Fibroblast of lung (primary cell): ENCODE results near the gene ARFRP1. TPM values are rescaled to one million over a fixed set of nuclear protein-coding genes. Genes with fewer than 3 reads are reported as not detected.
A peak's percentile ranks its signal among the peaks of the same experiment; 100 is the strongest.

Experiments used
- DNase-seq, 2 donors: peaks; one replicate each; pipeline versions ENCODE4 v3.0.0 to v3.0.0-alpha.2; 2010; ENCODE audit warnings: low read depth in 2 of 2
- H2AFZ ChIP-seq: 2 replicates; pipeline ENCODE4 v1.5.1; 2012; ENCODE audit warnings: low read length, control low read depth, inconsistent platforms
- H3K27ac ChIP-seq: 2 replicates; pipeline ENCODE4 v1.5.1; 2011; ENCODE audit warnings: low read length, control low read depth; ENCODE audit not compliant: insufficient read depth
- H3K27me3 ChIP-seq: 2 replicates; pipeline ENCODE4 v1.5.1; 2011; ENCODE audit warnings: mild to moderate bottlenecking, low read length; ENCODE audit not compliant: control insufficient read depth, insufficient read depth
- H3K36me3 ChIP-seq: 2 replicates; pipeline ENCODE4 v1.5.1; 2011; ENCODE audit warnings: low read length; ENCODE audit not compliant: control insufficient read depth, insufficient read depth
- H3K4me1 ChIP-seq: 2 replicates; pipeline ENCODE4 v1.5.1; 2011; ENCODE audit warnings: low read length; ENCODE audit not compliant: control insufficient read depth, insufficient read depth; ENCODE audit errors: extremely low read depth
- H3K4me2 ChIP-seq: 2 replicates; pipeline ENCODE4 v1.5.1; 2011; ENCODE audit warnings: low read length, control low read depth; ENCODE audit not compliant: insufficient read depth; ENCODE audit errors: extremely low read depth
- H3K4me3 ChIP-seq, 4 experiments: fragments of 200-600 bp in 1 of 4; sonication (generic) in 1 of 4; replicated peaks in 1 of 4; 2 replicates each; pipeline ENCODE4 v1.5.1; 2011 to 2016; ENCODE audit warnings: low read length in 4 of 4, low read depth in 3 of 4, mild to moderate bottlenecking in 3 of 4, control low read depth in 2 of 4, inconsistent platforms in 1 of 4, mixed read lengths in 1 of 4; ENCODE audit not compliant: insufficient read depth in 1 of 4; ENCODE audit errors: control extremely low read depth in 1 of 4
- H3K79me2 ChIP-seq: 2 replicates; pipeline ENCODE4 v1.5.1; 2012; ENCODE audit warnings: mild to moderate bottlenecking, low read length, inconsistent platforms; ENCODE audit not compliant: control insufficient read depth, insufficient read depth
- H3K9ac ChIP-seq: 2 replicates; pipeline ENCODE4 v1.5.1; 2011; ENCODE audit warnings: mild to moderate bottlenecking, low read length, control low read depth; ENCODE audit not compliant: insufficient read depth
- H3K9me3 ChIP-seq: 2 replicates; pipeline ENCODE4 v1.5.1; 2012; ENCODE audit warnings: low read depth, low read length; ENCODE audit not compliant: control insufficient read depth, insufficient read depth
- H4K20me1 ChIP-seq: 2 replicates; pipeline ENCODE4 v1.5.1; 2011; ENCODE audit warnings: low read length; ENCODE audit not compliant: control insufficient read depth, insufficient read depth; ENCODE audit errors: extremely low read depth
- EZH2 ChIP-seq: IDR thresholded peaks from 2 replicates; pipeline ENCODE4 v1.5.1; 2012; ENCODE audit warnings: low read length, control low read depth, mild to moderate bottlenecking; ENCODE audit errors: missing control alignments
- polyA plus RNA-seq, 2 donors: library from polyadenylated mRNA; depleted of rRNA in 1 of 2; stranded (reverse) in 1 of 2; unstranded in 1 of 2; fragments of >200 nt; gene quantifications; 2 replicates each; pipeline ENCODE4 v1.2.1, GENCODE V29; 2011 to 2012; ENCODE audit warnings: missing spikeins in 1 of 2
- total RNA-seq: library from RNA; depleted of rRNA; stranded (reverse); fragments of >200 nt; gene quantifications from 2 replicates; pipeline ENCODE4 v1.2.1, GENCODE V29; 2014
- TF ChIP-seq, protein P1 (sequence below), 2 donors: IDR thresholded peaks in 1 of 2; conservative IDR thresholded peaks in 1 of 2; 1 replicate in 1 of 2; 2 replicates in 1 of 2; pipeline ENCODE4 v1.5.1; 2011 to 2012; ENCODE audit warnings: low read length in 2 of 2, control low read depth in 1 of 2, inconsistent platforms in 1 of 2, low read depth in 1 of 2, mild to moderate bottlenecking in 1 of 2

Gene ARFRP1
- total and polyA plus RNA-seq, 2 donors (not counting 1 experiment from before 2014, with no cell fraction given) = 34.6 to 35.0 TPM

DNA sequence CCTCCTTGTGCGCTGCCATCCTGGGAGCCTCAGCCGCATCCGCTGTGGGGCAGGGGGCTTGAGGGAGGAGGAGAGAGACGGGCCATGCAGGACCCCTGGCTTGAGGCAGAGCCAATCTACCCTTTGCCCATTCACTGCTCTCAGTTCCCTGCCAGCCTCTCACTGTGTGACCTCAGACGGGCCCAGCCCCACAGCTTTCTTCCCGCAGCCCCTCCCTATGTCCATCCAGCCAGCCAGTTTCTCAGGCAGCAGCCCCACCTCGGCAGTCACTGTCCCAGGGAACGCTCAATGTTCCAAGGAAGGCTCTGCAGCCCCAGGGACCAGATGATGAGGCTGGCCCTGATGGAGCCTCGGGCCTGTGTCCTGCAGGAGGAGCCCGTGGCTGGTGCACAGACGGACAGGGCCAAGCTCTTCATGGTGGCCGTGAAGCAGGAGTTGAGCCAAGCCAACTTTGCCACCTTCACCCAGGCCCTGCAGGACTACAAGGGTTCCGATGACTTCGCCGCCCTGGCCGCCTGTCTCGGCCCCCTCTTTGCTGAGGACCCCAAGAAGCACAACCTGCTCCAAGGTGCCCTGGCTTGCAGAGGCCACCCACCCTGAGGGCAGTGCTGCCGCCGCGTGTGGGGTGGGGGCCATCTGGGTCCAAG lies 15.2 kb downstream of the ARFRP1 start:
- Histone ChIP-seq H3K79me2 (peaks cover 3% of the 10 kb centered on the region), H3K9ac (no peak overlapping the region), H3K4me1 (peaks cover 16% of the 10 kb centered on the region), H3K27me3 (no peaks in the 10 kb centered on the region), H3K4me2 (no peak overlapping the region), H2AFZ (no peak overlapping the region), H3K9me3 (no peaks in the 10 kb centered on the region), H4K20me1 (no peaks in the 10 kb centered on the region), H3K36me3 (peaks cover 37% of the 10 kb centered on the region), H3K27ac (peak overlapping the region; percentile 2), H3K4me3 (no peak overlapping the region)
- peak in 1 of 2 donors; percentile 38 for DNase-seq
- TF ChIP-seq, protein P1, sequence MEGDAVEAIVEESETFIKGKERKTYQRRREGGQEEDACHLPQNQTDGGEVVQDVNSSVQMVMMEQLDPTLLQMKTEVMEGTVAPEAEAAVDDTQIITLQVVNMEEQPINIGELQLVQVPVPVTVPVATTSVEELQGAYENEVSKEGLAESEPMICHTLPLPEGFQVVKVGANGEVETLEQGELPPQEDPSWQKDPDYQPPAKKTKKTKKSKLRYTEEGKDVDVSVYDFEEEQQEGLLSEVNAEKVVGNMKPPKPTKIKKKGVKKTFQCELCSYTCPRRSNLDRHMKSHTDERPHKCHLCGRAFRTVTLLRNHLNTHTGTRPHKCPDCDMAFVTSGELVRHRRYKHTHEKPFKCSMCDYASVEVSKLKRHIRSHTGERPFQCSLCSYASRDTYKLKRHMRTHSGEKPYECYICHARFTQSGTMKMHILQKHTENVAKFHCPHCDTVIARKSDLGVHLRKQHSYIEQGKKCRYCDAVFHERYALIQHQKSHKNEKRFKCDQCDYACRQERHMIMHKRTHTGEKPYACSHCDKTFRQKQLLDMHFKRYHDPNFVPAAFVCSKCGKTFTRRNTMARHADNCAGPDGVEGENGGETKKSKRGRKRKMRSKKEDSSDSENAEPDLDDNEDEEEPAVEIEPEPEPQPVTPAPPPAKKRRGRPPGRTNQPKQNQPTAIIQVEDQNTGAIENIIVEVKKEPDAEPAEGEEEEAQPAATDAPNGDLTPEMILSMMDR (conservative IDR thresholded peaks at IDR 0.05 in 1 of 2, IDR thresholded peaks at IDR 0.05 in 1 of 2; ENCODE audit: low read depth in 1 of 2, low read length in 2 of 2) = peak in 1 of 2 donors; percentile 13
- no peak for TF ChIP-seq EZH2

DNA sequence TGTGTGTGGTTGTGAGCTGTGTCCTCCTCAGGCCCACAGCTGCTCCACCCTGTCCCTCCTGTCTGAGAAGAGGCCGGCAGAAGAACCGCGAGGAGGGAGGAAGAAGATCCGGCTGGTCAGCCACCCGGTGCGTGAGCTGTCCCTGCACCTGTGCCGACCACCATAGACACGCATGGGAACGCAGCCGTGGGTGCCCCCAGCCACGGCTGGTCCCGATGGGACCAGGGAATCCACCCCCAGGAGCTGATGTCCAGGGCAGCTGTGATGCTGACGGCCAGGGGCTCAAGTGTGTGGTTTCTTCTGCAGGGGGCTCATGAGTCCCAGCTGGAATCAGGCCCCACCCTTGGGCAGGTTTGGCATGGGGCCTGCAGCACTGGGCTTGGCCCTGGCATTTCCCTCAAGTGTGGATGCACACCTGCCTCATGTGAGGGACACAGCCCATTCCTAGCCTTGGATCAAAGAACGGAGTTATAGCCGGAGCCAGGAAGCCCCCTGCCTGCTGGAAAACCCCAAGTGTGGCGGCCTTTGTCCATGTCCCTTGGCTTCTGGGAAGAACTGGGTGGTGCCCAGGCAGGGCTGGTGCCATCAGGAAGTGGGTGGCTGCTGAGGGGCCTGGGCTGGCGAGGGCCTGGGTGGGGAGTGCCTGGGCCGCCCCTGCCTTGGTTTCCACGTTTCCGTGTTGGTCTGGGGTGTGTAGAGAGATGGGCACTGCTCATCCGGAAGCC lies 15.9 kb downstream of the ARFRP1 start:
- no peaks in the 10 kb centered on the region for H3K27me3 ChIP-seq
- no peaks in the 10 kb centered on the region for H3K9me3 ChIP-seq
- no peak overlapping the region for H3K4me2 ChIP-seq
- H3K4me3 ChIP-seq = no peak overlapping the region
- H2AFZ ChIP-seq = no peak overlapping the region
- H3K36me3 ChIP-seq = peaks cover 31% of the 10 kb centered on the region
- peak overlapping the region; percentile 2 for H3K27ac ChIP-seq
- H4K20me1 ChIP-seq = no peaks in the 10 kb centered on the region
- peaks cover 17% of the 10 kb centered on the region for H3K4me1 ChIP-seq
- H3K9ac ChIP-seq = no peak overlapping the region
- TF ChIP-seq, protein P1 (conservative IDR thresholded peaks at IDR 0.05 in 1 of 2, IDR thresholded peaks at IDR 0.05 in 1 of 2; ENCODE audit: low read depth in 1 of 2, low read length in 2 of 2) = no peak
- TF ChIP-seq EZH2 = no peak
- no peak for DNase-seq
- no peaks in the 10 kb centered on the region for H3K79me2 ChIP-seq

DNA sequence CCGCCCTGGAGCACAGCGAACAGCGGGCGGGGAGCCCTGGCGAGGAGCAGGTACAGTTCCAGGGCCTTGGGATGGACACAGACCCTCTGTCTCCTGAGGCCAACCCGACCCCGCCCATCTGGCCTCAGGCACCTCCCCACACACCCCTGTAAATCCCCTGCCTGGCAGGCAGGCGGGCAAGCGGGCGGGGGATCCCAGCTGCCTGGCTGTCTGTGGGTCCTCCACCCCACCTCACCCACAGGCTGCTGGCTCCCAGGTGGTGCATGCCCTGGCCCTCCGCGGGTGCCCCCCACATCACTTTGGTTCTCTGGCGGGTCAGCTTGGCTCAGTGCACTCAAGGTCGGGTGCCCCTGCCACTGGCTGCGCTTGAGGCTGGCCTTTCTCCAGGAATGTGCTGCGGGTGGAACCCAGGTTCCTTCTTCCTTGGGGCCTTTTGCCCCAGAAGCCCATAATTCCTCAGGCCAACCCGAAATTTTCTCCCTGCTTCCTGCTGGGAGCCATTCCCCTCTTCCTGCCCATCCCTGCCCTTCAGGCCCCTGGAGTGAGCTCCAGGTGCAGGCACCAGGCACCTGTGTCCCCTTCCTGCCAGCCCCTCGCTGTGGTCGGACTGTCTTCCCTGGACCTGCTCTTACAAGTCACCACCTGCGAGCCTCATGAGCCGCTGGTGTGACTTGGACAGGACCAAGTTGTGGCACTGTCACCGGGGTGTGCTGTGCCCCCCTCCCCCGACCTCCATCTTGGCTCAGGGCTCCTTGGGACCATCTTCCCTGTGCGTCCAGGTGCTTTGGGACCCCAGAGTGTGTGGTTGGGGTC lies 16.7 kb downstream of the ARFRP1 start:
- Histone ChIP-seq H4K20me1 (no peaks in the 10 kb centered on the region), H3K36me3 (peaks cover 29% of the 10 kb centered on the region), H2AFZ (no peak overlapping the region), H3K4me3 (no peak overlapping the region), H3K4me1 (peaks cover 20% of the 10 kb centered on the region), H3K4me2 (no peak overlapping the region), H3K27ac (no peak overlapping the region), H3K79me2 (no peaks in the 10 kb centered on the region), H3K9me3 (no peaks in the 10 kb centered on the region), H3K27me3 (no peaks in the 10 kb centered on the region), H3K9ac (no peak overlapping the region)
- DNase-seq = no peak
- TF ChIP-seq EZH2 = no peak
- TF ChIP-seq, protein P1 (conservative IDR thresholded peaks at IDR 0.05 in 1 of 2, IDR thresholded peaks at IDR 0.05 in 1 of 2; ENCODE audit: low read depth in 1 of 2, low read length in 2 of 2) = no peak
